Measurements from ENCODE around the gene C19orf81. TPM values are rescaled to one million over a fixed set of nuclear protein-coding genes. Genes with fewer than 3 reads are reported as not detected.
"Not testable (repeated sequence)": the region's sequence is repeated elsewhere in the genome, so short reads cannot be mapped to it uniquely, and the experiment has no call there.

C19orf81 gene
- not detected for total RNA-seq

DNA sequence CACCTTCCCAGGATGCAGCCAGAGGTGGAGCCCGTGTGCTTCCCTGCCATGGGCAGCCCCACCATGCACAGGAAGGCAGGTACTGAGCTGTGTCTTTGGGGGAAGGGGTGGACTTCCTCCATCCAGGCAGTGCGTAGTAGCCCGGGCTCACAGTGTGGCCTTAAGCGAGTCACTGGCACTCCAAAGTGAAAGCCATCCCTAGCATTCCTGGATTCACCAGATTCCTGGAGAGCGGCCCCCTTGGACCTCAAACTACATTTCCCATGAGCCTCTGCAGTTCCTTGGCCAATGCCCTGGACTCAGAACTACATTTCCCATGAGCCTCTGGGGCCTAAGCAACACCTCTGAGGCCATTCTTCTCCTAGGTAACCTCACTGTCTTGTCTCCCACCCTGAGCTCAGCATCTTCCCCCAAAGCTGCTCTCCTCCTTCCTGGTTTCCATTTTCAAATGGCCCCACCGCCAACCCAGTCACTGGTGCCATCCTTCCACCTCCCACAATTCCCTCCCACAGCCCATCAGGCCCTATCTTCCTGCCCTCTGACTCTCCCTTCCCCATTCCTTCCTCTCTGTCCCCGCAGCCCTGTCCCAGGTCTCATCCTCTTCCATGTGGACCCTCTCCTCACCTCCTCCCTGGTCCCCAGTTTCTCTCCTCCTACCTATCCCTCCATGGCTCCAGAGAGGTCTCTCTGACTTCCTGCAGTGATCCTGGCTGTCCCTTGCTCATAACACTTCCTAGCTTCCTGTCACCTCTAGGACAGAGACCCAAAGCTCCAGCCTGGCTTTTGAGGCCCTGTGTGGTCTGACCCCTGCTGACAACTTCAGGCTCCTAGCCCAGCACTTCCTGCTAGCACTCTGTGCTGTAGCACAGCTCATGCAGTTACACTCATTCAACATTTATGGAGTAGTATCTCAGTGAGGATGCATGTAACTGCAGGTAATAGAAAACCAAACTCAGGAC is at the start of gene C19orf81:
Gene C19orf81 (plus strand): TSS at position 13 of the 959 bp plus-strand sequence. CDS start 0 bp downstream, at position 13.
- Histone ChIP-seq H3K4me3 (no peak within 1 kb of the TSS), H3K27ac (no peak within 1 kb of the TSS), H3K4me1 (no peaks in the 10 kb centered on the region), H3K36me3 (no peaks in the 10 kb centered on the region), H3K9me3 (peaks cover 0 to 5% (median 0%) of the 10 kb centered on the region in 4 donors), H3K27me3 (no peaks in the 10 kb centered on the region)
- no peak for DNase-seq
- TF ChIP-seq, protein P1, sequence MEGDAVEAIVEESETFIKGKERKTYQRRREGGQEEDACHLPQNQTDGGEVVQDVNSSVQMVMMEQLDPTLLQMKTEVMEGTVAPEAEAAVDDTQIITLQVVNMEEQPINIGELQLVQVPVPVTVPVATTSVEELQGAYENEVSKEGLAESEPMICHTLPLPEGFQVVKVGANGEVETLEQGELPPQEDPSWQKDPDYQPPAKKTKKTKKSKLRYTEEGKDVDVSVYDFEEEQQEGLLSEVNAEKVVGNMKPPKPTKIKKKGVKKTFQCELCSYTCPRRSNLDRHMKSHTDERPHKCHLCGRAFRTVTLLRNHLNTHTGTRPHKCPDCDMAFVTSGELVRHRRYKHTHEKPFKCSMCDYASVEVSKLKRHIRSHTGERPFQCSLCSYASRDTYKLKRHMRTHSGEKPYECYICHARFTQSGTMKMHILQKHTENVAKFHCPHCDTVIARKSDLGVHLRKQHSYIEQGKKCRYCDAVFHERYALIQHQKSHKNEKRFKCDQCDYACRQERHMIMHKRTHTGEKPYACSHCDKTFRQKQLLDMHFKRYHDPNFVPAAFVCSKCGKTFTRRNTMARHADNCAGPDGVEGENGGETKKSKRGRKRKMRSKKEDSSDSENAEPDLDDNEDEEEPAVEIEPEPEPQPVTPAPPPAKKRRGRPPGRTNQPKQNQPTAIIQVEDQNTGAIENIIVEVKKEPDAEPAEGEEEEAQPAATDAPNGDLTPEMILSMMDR (IDR thresholded peaks at IDR 0.05): no peak
- TF ChIP-seq POLR2A (IDR thresholded peaks at IDR 0.05): no peak

DNA sequence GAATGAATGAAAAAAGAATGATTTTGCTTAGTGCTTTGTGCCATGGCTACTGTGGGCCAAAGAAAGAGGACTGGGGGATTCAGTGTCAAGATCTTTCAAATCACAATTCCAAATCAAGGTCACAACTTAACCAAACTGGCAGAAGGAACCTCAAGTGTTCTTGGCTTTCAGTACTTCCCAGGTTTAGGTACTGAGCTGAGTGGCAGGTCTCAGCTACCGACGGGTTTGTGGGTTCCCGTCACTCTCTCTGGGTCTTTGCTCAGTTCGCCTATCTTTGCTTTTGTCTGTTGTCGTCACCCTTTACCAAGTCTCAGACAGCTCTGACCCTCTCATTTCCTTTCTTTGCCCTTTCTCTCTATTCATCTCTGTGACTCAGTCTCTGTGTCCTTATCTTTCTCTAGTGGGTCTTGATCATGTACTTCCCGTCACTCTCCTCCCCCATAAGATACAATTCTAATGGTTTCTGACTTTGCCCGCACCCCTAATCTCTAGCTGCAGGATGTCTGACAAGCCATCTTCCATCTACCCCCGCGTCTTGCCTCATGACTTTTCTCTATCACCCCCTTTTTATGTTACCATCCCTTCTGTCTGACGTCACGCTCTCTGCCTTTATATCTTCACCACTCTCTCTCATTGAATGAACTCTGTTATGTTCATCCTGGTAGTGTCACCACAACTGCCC is 47.7 kb upstream of the C19orf81 start:
- H3K27me3 ChIP-seq: no peaks in the 10 kb centered on the region
- no peaks in the 10 kb centered on the region for H3K9me3 ChIP-seq
- no peak for DNase-seq
- H3K4me1 ChIP-seq: no peaks in the 10 kb centered on the region
- TF ChIP-seq, protein P1 (IDR thresholded peaks at IDR 0.05): no peak
- no peak for TF ChIP-seq POLR2A (IDR thresholded peaks at IDR 0.05)
- no peak overlapping the region for H3K27ac ChIP-seq
- H3K36me3 ChIP-seq: no peaks in the 10 kb centered on the region
- no peak overlapping the region for H3K4me3 ChIP-seq

DNA sequence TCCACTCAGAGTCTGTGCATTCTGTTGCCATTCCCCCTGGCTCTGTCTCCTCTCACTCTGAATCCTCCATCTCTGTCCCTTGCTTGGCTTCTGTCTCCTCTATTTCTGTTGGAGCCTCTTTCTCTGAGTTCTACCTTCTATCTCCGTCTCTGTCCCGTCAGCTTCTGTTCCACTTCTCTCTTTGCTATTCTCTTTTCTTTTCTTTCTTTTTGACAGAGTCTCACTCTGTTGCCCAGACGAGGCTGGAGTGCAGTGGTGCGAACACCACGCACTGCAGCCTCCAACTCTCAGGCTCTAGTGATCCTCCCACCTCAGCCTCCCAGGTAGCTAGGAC is 47.2 kb upstream of the C19orf81 start:
- TF ChIP-seq POLR2A (IDR thresholded peaks at IDR 0.05): no peak
- TF ChIP-seq, protein P1 (IDR thresholded peaks at IDR 0.05): no peak
- no peaks in the 10 kb centered on the region for H3K36me3 ChIP-seq
- DNase-seq: no peak
- no peak overlapping the region for H3K4me3 ChIP-seq
- no peaks in the 10 kb centered on the region for H3K9me3 ChIP-seq
- H3K4me1 ChIP-seq: no peaks in the 10 kb centered on the region
- H3K27me3 ChIP-seq: no peaks in the 10 kb centered on the region
- no peak overlapping the region for H3K27ac ChIP-seq

DNA sequence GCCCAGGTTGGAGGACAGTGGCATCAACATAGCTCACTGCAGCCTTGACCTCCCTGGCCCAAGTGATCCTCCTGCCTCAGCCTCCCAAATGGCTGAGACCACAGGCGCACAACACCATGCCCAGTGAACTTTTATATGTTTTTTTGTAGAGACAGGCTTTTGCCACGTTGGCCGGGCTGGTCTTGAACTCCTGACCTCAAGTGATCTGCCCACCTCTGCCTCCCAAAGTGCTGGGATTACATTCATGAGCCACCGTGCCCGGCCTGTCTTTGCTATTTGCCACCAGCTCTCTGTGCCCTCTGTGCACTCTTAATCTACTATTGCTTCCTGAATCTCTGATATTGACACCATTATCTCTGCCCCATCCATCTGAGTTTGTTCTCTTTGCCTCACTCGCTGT is 46.7 kb upstream of the C19orf81 start:
- DNase-seq: no peak
- no peaks in the 10 kb centered on the region for H3K4me1 ChIP-seq
- H3K27me3 ChIP-seq: no peaks in the 10 kb centered on the region
- no peaks in the 10 kb centered on the region for H3K36me3 ChIP-seq
- no peaks in the 10 kb centered on the region for H3K9me3 ChIP-seq
- no peak for TF ChIP-seq POLR2A (IDR thresholded peaks at IDR 0.05)
- TF ChIP-seq, protein P1 (IDR thresholded peaks at IDR 0.05): no peak
- no peak overlapping the region for H3K4me3 ChIP-seq
- H3K27ac ChIP-seq: no peak overlapping the region

DNA sequence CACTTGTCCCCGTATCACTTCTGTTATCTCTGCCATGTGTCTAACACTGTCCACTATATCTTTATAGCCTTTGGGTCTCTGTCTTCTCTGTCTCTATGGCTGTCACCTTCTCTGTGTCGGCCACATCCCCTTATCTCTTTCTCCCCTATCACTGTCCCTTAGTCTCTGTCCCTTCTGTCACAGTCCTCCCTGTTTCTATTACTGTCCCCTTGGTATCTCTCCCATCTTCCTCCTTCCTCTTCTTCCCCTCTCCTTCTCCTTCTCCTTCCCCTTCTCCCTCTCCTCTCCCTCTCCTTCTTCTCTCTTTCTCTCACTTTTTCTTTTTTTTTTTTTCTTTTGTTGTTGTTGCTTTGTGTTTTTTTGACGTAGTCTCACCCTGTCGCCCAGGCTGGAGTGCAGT is 46.3 kb upstream of the C19orf81 start:
- no peak overlapping the region for H3K27ac ChIP-seq
- H3K4me3 ChIP-seq: no peak overlapping the region
- no peaks in the 10 kb centered on the region for H3K36me3 ChIP-seq
- no peaks in the 10 kb centered on the region for H3K9me3 ChIP-seq
- TF ChIP-seq, protein P1 (IDR thresholded peaks at IDR 0.05): no peak
- TF ChIP-seq POLR2A (IDR thresholded peaks at IDR 0.05): no peak
- H3K4me1 ChIP-seq: no peaks in the 10 kb centered on the region
- DNase-seq: no peak
- no peaks in the 10 kb centered on the region for H3K27me3 ChIP-seq

DNA sequence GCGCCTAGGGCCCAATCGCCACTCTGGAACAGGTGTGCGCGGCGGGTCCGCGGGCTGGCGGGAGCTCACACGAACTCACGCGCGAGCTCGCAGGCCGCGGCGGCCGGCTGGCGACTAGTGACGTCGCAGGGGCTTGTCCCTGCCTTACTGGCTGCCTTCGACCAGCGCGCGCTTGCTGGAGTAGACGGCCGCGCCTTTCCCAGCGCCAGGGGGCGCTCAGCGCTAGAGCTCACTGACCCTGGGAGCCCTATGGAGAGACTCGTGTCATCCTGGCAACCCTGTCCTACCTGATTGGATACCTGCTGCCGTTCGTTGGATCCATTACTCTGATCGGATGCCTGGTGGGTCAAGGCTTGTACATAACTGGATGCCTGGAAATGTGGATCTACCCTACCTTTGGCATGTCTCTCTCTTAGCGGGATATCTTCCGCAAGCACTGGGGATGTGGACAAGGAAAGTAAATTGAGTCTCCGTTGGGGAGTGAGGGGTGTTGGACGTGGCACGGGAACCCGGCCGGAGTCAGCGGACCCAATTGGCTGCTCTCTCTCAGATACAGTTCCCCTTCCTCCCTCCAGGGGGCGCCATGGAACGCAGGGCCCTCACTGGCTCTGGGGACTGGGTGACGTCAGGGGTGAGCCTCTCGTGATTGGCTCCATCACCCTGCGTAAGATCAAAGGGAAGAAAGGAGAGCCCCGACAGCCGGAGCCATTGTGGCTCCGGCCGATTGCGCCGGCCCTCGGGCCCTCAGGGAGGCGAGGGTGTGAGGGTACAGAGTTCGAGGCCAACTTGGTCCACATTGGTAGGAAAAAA is 44.8 kb upstream of the C19orf81 start:
- H3K27me3 ChIP-seq, H3K36me3 ChIP-seq, H3K9me3 ChIP-seq, H3K4me1 ChIP-seq, H3K4me3 ChIP-seq, H3K27ac ChIP-seq, DNase-seq: not testable (repeated sequence)

DNA sequence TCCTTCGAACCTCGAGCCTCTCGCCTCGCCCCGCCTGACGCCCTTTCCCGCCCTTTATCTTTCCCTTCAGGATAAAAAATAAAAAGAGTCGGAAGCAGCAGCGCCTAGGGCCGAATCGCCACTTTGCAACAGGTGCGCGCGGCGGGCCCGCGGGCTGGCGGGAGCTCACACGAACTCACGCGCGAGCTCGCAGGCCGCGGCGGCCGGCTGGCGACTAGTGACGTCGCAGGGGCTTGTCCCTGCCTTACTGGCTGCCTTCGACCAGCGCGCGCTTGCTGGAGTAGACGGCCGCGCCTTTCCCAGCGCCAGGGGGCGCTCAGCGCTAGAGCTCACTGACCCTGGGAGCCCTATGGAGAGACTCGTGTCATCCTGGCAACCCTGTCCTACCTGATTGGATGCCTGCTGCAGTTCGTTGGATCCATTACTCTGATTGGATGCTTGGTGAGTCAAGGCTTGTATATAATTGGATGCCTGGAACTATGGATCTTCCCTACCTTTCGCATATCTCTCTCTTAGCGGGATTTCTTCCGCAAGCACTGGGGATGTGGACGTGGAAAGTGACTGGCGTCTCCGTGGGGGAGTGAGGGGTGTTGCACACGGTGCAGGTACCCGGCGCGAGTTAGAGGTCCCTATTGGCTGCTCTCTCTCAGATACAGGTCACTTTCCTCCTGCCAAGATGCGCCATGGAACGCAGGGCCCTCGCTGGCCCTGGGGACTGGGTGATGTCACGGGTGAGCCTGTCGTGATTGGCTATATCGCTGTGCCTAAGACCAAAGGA is 43.0 kb upstream of the C19orf81 start:
- DNase-seq, H3K27me3 ChIP-seq, H3K4me3 ChIP-seq: not testable (repeated sequence)

More for the DNA sequence above, 43.0 kb upstream of the C19orf81 start:
- H3K36me3 ChIP-seq, H3K27ac ChIP-seq, H3K9me3 ChIP-seq, H3K4me1 ChIP-seq: not testable (repeated sequence)

Data from Peyer's patch (tissue), 4 donors.